Neural crest cell (in vitro differentiated cells): Measurements from ENCODE around the gene MYO16. TPM values are rescaled to one million over a fixed set of nuclear protein-coding genes. Genes with fewer than 3 reads are reported as not detected.

Experiments
- DNase-seq: peaks from one replicate; pipeline ENCODE4 v3.0.0; 2021; ENCODE audit warnings: low read depth, mixed read lengths, low spot score
- H3K27ac Mint-ChIP-seq: one replicate; pipeline ENCODE4 v1.8.0; 2021; ENCODE audit warnings: mild to moderate bottlenecking, mixed read lengths; ENCODE audit not compliant: unreplicated experiment
- H3K27me3 Mint-ChIP-seq: 2 replicates; pipeline ENCODE4 v1.8.0; 2021; ENCODE audit warnings: low read depth, mild to moderate bottlenecking, mixed read lengths
- H3K36me3 Mint-ChIP-seq: 2 replicates; pipeline ENCODE4 v1.8.0; 2021; ENCODE audit warnings: low read depth, mild to moderate bottlenecking, mixed read lengths
- H3K4me1 Mint-ChIP-seq: 2 replicates; pipeline ENCODE4 v1.8.0; 2021; ENCODE audit warnings: mixed read lengths
- H3K4me3 Mint-ChIP-seq: one replicate; pipeline ENCODE4 v1.8.0; 2021; ENCODE audit warnings: mild to moderate bottlenecking, mixed read lengths
- H3K9me3 Mint-ChIP-seq: 2 replicates; pipeline ENCODE4 v1.8.0; 2021; ENCODE audit warnings: mixed read lengths
- total RNA-seq: library from RNA; stranded (reverse); gene quantifications from 2 replicates; pipeline ENCODE4 v1.2.1, GENCODE V29; 2021
- TF ChIP-seq, protein P1 (sequence below): fragments of 200-600 bp; sonication (generic); conservative IDR thresholded peaks from 2 replicates; pipeline ENCODE4 v1.5.0; 2021; ENCODE audit warnings: antibody characterized with exemption, mild to moderate bottlenecking

The MYO16 gene
- total RNA-seq, 1 donor from 2014 or later, result 3.3 TPM

DNA sequence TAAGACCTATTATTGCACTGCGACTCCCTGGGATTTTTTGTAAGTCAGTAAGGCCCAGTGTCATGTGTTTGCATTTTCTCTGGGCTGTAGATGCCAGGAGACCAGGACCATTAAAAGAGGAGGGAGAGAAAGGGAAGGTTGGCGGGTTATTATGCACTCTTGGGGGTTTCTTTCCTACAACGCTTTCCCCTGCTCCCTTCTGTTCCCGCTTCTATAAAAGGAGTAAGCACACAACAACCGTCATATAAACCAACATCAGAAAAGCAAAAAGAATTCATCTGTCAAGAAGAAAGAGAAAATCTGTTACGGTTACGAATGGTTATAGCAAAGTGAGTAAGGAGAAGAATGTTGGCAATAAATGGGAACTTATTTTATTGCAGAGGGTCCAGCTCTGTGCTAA is 615.2 kb downstream of the MYO16 start:
- H3K9me3 Mint-ChIP-seq, result peaks cover 8% of the 10 kb centered on the region
- TF ChIP-seq, protein P1, sequence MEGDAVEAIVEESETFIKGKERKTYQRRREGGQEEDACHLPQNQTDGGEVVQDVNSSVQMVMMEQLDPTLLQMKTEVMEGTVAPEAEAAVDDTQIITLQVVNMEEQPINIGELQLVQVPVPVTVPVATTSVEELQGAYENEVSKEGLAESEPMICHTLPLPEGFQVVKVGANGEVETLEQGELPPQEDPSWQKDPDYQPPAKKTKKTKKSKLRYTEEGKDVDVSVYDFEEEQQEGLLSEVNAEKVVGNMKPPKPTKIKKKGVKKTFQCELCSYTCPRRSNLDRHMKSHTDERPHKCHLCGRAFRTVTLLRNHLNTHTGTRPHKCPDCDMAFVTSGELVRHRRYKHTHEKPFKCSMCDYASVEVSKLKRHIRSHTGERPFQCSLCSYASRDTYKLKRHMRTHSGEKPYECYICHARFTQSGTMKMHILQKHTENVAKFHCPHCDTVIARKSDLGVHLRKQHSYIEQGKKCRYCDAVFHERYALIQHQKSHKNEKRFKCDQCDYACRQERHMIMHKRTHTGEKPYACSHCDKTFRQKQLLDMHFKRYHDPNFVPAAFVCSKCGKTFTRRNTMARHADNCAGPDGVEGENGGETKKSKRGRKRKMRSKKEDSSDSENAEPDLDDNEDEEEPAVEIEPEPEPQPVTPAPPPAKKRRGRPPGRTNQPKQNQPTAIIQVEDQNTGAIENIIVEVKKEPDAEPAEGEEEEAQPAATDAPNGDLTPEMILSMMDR, result no peak

DNA sequence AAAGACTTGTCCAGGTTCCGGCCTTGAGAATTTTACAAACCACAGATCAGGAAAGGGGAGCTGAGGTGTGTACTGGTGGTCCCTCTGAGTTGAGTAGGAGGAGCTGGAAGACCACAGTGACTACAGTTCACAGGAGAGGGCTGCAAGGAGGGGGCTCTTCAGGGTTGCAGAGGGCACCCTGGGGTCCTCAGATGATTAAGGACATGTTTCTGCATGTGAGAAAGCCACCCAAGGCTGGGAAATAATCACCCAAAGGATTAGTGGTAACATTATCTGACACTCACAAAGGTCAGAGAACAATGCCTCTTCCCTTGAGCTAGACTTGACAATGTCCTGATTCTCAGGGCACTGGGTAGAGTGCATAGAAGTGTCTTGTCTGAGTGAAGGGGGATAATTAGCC is 616.6 kb downstream of the MYO16 start:
- Mint-ChIP-seq H3K9me3 (peaks cover 9% of the 10 kb centered on the region), H3K27me3 (no peaks in the 10 kb centered on the region), H3K36me3 (peaks cover 13% of the 10 kb centered on the region), H3K27ac (no peak overlapping the region), H3K4me3 (no peak overlapping the region), H3K4me1 (peaks cover 22% of the 10 kb centered on the region)
- TF ChIP-seq, protein P1, result no peak
- DNase-seq, result no peak

More for the DNA sequence above, 615.2 kb downstream of the MYO16 start:
- H3K36me3 Mint-ChIP-seq, result peaks cover 13% of the 10 kb centered on the region
- H3K4me1 Mint-ChIP-seq, result peaks cover 22% of the 10 kb centered on the region
- H3K27me3 Mint-ChIP-seq, result no peaks in the 10 kb centered on the region
- peak overlapping the region; percentile 59 for H3K27ac Mint-ChIP-seq
- no peak overlapping the region for H3K4me3 Mint-ChIP-seq
- DNase-seq, result no peak

DNA sequence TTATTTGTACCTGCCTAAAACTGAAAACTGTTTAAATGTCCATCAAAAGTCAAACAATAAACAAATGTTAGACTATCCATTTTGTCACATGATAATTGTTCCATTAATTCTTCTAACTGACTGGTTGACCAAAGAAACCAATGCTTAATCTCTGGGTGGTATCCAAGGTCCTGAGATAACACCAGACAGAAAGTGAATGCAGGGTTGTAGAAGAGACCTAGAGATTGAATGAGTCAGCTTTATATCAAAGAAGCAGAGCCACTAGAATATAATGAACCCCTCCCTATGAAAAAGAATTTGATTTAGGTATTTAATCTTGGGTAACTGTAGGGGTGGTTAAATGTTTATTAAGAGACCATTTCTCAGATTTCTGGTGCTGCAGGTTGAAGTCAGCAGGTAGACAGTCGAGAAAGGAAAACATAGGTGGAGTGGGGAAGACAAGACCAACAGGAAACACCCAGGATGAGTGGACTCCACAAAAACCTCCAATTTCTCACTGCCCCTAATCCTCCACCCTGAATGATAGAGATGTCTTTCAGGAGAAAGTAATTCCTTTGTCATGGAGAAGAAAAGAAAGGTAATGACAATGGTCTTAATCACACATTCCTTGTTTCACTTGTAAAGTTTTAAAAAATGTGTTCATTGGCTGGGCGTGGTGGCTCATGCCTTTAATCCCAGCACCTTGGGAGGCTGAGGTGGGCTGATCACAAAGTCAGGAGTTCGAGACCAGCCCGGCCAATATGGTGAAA is 620.5 kb downstream of the MYO16 start:
- Mint-ChIP-seq H3K27ac (no peak overlapping the region), H3K4me3 (no peak overlapping the region), H3K4me1 (peaks cover 13% of the 10 kb centered on the region), H3K36me3 (peaks cover 9% of the 10 kb centered on the region), H3K9me3 (peaks cover 10% of the 10 kb centered on the region), H3K27me3 (no peaks in the 10 kb centered on the region)
- DNase-seq, result no peak
- TF ChIP-seq, protein P1, result no peak

DNA sequence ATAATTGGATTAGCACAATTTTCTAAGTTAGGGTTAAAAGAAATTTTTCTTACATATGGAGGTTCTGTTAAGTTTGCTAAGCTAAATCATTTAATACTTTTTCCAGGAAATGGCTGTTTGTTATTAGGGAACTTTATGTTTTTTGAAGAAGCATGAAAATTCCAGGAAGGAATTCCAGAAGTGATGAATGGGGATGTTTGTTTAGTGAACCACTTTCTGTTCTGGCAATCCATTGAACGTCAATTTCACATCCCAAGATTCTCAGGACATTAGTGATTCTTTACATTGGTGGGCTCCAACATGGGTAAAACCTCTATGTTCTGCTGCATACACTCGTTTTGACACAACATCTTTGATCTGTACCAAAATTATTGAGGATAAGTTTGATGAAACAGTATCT is 622.5 kb downstream of the MYO16 start:
- DNase-seq, result no peak
- Mint-ChIP-seq H3K27me3 (no peaks in the 10 kb centered on the region), H3K27ac (no peak overlapping the region), H3K4me3 (no peak overlapping the region), H3K4me1 (peaks cover 13% of the 10 kb centered on the region), H3K36me3 (peaks cover 8% of the 10 kb centered on the region), H3K9me3 (peaks cover 14% of the 10 kb centered on the region)
- TF ChIP-seq, protein P1, result no peak

DNA sequence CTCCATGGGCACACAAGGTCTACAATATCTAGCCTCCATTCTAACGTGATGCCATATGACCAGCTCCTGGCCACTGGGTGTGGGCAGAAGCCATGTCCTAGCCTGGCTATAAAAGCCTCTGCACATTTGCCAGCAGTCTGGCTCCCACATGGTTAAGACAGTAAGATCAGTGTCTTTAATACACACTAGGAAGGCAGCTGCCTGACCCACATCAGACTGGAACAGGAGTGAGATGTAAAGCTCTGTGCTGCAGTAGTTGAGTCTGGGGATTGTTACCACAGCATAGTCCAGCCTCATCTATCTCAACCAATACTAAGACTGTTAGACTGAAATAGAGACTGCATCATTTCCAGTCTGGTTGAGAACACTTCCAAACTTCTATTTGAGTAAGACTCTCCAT is 623.9 kb downstream of the MYO16 start:
- Mint-ChIP-seq H3K4me3 (no peak overlapping the region), H3K4me1 (peaks cover 17% of the 10 kb centered on the region), H3K36me3 (peaks cover 5% of the 10 kb centered on the region), H3K9me3 (peaks cover 17% of the 10 kb centered on the region), H3K27ac (no peak overlapping the region), H3K27me3 (no peaks in the 10 kb centered on the region)
- TF ChIP-seq, protein P1, result no peak
- DNase-seq, result no peak
